GM18508 (cell line): ENCODE measurements around the gene CEBPE.

Experiments
- ATAC-seq: cut with Tn5 transposase; IDR thresholded peaks from one replicate; pipeline ENCODE4 v1.9.1; 2021; ENCODE audit warnings: moderate number of reproducible peaks; ENCODE audit not compliant: insufficient read depth, unreplicated experiment

The CEBPE gene

DNA sequence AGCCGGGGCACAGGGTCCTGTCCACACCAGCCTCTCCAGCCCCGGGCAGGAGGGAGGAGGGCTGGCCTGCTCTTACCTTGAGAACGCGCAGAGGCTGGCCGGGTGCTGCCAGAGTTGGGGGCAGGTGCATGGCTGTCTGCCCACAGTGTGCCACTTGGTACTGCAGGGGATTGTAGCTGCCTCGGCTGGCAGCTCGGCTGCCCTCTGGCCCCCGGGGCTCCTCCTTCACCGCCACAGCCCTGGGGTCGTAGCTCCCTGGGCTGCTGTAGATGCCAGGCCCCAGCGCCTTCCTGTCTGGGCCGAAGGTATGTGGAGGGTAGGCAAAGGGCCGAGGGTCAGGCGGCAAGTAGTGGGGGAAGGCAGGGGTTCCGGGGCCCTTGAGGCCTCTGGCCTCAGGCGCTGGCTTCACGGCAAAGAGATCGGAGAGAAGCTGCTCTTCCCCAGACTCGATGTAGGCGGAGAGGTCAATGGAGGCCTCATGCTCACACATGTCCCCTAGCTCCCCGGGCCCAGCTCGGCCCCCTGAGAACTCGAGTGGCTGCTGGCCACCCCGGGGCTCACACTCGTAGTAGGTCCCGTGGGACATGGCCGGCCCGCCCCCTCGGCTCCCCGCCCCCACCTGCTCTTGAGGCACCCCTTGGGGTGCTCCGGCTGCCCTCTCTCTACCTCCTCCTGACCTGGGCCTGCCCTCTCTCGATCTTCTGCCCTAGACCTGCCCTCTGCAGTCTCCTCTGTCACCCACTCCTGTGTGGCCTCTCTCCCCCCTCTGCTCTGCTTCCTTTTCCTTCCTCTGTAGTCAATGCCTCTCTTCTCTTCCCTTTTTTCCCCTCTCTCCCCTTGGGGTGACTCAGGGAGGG, at the start of gene CEBPE:
CEBPE (minus strand) TSS at position 750 of the 857 bp plus-strand sequence; CDS start at position 586, 164 bp downstream.
- ATAC-seq, result no peak

DNA sequence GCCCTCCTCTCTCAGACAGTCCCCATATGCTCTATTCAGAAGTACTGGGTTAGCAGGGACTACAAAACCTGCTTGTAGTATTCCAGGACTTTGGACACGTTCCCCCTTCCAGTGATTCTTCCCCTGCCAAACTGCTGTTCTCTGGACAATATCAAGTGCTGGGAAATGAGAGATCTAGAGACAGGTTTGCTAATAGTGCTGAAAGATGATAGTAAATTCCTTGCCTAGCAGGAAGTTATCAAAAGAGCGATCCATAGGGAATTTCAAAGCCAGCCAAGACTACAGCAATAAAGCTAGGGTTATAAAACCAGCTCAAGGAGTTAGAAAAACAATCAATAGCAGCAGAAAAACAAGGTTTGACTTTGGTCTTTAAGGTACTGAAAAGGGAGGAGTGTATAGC, 49.2 kb upstream of the CEBPE start:
- no peak for ATAC-seq

DNA sequence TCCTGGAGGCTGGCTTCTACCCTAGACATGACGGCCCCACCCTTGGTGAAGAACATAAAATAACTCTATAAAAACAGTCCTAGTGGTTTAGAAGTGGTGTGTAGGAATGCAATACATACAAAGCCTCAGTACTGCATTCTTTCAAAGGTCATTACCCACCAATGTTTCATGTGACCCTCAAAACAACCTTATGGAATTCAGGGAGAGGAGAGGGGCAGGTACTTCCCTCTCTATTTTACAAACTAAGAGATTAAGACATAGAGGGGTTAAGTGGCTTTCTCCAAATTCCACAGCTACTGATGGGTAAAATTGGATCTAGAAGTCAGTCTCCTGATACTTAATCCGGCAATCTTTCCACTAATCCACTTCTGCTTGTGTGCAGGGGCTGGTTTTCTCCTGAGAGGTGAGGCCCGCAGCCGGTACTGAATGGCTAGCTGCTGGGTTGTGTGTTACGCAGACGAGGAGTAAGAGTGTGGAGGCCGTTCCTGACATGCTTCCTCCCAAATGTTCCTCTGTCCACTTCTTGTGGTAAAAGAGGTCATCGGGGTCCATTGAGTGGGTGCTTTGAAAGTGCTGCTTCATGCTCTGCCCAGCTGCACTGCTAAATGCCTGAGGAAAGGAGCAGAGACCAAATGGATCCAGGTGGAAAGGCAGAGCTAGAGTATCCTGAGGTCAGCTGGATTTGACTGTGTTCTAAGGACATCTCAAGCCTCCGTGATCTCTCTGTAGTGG, 48.2 kb upstream of the CEBPE start:
- ATAC-seq, result no peak

DNA sequence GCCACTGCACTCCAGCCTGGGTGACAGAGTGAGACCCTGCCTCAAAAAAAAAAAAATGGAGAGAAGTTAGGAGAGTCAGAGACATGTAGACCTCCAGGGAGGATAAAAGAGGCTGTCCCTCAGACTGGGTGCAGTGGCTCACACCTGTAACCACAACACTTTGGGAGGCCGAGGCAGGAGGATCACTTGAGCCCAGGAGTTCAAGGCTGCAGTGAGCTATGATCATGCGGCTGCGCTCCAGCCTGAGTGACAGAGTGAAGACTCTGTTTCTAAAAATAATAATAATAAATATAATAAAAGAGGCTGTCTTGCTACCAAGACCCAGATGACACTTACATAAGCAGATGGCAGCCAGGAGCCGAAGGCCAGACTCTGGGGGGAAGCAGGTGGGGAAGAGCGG, 45.9 kb upstream of the CEBPE start:
- ATAC-seq, result no peak

DNA sequence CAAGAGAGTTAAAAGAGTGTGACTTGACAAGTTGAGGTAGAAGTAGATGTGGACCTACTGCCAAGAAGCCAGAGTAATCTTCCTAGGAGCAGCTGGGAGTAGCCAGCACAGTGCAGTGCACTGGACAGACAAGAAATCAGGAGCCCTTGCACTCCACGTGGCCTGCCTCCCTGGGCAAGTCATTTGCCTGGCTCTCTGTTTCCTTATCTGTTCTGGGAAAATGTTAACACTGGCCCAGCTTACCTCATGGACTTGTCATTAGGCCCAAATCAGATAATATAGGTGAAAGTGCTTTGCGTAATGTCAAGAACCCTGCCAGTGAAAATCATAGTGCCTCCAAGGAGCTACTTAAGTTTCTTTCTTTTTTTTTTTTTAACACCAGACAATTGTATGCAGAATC, 45.2 kb upstream of the CEBPE start:
- no peak for ATAC-seq

DNA sequence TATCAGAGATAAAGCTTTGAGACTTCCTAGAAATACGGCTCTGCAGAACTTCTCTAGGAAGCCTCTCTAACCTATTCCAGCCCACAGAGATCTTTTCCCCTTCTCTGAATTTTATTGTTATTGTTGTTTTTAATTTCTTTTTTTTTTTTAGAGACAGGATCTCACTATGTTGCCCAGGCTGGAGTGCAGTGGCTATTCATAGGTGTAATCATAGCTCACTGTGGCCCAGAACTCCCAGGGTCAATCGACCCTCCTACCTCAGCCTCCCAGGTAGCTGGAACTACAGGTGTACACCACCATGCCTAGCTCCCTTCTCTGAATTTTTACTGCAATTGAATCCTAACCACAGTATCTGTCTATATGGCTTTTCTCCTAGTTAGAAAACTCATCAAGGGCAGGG, 44.8 kb upstream of the CEBPE start:
- ATAC-seq, result no peak

DNA sequence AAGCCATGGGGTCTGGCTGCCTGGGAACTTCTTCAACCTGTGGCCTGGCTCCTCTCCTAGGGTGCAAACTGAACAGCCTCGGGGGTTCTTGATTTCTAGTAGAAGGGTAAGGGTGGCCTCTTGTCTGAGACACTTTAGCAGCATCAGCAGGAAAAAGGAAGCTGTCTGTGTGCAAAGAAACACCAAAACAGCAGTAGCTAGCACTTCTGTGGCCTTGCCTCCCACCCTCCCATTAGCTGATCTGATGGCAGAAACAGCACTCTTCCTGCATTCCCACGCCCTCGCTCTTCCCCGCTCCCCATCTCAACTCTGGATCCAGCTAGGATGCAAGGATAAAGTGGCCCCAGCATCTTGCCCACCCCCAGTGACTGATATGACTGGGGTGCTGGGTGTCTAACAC, 43.7 kb upstream of the CEBPE start:
- ATAC-seq, result no peak

DNA sequence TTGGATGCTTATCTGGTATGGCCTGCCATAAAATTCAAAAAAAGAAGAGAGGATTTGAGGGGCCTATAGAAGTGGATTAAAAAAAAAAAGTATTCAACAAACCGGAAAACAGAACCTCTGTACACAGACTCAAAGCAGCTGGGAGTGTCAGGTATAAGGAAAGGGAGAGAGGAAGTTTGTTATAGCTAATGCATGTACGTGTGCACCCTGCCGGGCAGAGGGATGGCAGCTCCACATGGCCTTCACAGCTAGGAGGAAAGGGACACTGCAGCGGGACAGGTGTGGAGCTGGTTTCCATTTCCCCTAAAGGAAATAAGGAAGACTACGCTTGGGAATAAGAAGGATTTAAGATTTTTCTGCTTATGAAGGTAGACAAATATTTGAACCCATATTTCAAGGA, 43.0 kb upstream of the CEBPE start:
- no peak for ATAC-seq

DNA sequence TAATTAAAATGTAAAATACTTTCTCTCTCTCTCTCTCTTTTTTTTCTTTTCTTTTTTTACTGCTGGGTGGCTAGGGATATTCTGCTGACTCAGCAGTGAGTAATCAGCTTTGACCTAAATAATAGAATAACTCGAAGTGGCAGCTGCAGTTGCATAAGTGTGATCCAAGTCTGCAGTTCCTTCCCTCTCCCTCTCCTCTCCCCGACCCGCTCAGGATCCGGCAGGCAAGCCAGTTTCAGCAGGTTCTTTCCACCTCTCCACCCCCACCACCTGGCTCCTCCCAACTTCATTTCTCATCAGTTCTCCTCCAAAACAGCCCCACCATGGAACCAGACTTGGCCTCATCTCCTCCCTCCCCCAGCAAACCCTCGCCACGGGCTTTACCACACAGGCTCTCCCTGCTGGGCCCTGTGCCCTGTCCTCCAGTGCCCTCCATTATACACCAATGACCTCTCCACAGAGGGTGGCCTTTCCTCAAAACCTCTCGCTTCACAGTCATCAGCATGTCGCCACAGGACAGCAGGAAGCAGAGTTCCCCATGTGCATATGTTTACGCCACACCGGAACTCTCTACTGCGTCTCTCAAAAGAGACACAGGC, 42.0 kb upstream of the CEBPE start:
- ATAC-seq, result no peak

DNA sequence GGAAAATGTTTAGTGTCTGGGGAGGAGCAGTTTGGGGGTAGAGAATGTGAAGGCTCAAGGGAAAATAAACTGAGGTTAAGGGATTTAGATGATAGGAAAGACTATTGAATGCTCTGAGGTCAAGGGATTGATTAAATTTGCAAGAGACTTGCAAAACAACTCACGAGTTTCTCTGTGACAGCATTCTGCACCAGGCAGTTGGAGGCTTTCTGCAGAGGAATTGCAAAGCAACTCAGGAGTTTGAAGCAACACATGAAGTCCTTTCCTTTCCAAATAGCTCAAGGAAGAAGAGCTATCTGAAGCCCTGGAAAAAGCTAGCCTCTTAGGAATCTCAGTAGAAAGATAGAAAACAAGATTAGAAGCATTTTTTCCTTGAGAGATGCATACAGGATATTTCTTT, 40.5 kb upstream of the CEBPE start:
- ATAC-seq, result no peak

DNA sequence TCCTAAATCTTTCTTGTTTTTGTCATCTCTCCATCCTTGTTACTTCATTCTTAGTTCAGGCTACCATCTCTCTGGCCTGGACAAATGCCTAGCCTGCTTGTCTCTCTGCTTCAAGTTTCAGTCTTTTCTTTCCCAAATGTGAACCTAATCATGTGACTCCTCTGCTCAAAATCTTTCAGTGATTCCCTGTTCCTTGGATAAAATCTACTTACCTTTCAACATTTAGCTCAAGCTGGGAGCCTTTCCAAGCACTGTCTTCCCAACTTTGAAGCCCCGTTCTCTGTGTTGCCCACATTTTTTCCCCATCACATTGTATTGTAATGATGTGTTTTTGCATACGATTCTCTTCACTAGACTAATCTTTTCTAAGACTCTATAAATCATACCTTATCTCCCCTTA, 39.7 kb upstream of the CEBPE start:
- ATAC-seq, result no peak

DNA sequence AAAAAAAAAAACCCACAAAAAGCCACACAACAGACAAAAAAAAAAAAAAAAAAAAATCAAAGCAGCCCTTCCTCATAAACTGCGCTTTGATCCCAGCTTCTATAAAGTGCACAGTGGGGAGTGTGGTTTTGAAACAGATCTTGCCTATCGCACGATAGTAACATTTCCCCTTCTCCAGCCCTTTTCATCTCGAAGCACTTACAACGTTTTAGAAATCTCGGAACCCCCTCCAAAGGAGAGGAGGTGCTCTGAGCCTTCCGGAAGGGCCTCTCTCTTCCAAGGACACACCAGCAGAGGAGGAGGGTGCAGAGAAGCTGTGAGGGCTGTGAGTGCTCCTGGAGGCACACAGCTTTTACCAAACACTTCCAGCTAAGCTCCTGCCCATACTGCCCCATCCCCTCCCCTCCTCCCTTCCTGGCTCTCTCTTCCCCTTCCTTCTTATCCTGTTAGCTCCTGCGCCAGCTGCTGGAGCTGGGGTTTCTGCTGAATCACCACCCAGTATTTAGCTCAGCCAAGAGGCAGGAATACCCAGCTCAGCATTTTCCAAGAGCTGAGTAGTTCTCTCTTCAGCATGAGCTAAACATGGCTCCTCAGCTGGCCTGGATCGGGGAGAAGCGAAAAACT, 36.0 kb upstream of the CEBPE start:
- no peak for ATAC-seq

DNA sequence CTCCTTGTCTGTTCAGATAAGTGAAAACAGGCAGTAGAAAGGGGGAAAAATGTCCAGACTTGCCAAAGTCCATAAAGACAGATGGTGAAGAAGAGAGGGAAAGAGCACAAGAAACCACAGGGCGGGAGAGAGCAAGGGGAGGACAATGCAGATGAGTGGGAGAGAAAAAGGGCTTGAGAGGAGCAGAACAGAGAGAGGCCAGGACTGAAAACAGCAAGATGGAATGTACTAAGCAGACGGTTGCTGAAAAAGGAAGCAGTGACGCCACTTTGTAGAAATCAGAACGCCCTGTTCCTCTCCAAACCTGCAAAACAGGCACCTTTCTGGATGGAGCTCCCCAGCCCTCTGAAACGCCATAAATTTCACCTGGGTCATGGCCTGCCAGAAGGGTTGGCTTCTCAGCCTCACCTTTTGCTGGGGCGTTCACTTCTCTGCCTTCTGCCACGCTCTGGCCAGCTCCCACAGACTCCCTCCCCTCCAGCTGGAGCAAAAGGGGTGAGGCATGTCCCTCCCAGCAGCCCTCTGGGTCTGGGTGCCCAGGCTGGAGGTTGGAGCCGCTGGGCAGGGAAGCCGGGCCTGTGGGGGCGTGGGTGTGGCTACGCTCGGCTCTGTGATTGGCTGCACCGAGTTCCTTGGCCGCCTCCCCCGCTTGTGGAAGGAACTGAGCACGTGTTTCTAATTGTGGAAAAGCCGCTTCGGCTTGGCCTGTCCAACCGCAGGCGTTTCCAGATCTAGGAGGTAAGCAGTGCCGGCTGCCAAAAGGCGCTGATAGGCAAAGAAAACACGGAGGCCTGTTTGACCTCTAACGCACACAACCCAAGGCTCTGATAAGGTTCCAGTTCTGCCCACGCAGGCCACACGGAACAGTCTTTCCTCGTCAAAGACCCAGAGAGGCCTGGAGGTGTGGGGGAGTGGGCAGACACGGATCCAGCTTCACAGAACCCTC, 35.1 kb upstream of the CEBPE start:
- no peak for ATAC-seq

DNA sequence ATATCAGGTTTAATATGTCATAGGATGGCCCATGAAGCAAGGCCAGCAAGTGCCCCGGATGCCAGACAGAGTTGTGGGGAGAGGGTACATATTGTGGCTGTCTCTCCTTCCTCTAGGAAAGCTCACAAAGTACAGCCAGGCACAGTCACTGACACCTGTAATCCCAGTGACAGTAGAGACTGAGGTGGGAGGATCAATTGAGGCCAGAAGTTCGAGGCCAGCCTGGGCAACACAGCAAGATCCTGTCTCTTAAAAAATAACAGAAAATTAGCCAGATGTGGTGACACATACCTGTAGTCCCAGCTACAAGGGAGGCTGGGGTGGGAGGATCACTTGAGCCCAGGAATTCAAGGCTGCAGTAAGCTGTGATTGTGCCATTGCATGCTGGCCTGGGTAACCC, 32.3 kb upstream of the CEBPE start:
- ATAC-seq, result no peak

DNA sequence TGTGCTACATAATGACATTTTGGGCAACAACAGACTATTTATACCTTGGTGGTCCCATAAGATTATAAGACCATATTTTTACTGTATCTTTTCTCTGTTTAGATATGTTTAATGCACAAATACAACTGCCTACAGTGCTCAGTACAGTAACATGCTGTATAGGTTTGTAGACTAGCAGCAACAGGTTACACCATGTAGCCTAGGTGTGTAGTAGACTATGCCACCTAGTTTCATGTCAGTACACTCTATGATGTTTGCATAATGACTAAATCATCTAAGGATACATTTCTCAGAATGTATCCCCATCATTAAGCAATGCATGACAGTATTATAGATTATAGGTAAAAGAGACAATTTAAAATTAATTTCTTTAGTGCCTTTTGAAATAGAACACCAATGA, 30.7 kb upstream of the CEBPE start:
- no peak for ATAC-seq

DNA sequence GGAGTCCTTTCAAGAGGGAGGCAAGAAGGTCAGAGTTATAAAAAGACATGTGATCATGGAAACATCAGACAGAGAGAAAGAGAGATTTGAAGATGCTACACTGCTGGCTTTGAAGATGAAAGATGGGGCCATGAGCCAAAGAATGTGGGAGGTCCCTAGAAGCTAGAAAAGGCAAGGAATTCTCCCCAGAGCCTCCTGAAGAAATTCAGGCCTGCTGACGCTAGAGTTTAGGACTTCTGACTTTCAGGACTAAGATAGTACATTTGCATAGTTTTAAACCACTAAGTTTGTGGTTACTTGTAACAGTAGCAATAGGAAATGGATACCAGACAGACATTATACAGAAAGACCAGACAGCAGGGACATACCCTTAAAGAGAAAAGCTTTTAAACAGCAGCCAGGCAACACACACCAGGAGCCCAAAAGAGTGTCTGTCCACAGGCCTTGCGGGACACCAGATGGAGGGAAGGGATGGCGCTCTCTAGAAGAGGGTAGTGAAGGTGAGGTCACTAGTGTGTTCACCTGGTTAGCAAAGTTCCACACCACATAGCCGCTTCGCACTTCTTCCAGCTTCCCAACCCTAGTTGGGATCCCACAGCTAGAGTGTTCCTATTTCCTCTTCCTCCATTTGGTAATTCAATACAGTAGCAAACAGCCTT, 29.7 kb upstream of the CEBPE start:
- ATAC-seq, result no peak

DNA sequence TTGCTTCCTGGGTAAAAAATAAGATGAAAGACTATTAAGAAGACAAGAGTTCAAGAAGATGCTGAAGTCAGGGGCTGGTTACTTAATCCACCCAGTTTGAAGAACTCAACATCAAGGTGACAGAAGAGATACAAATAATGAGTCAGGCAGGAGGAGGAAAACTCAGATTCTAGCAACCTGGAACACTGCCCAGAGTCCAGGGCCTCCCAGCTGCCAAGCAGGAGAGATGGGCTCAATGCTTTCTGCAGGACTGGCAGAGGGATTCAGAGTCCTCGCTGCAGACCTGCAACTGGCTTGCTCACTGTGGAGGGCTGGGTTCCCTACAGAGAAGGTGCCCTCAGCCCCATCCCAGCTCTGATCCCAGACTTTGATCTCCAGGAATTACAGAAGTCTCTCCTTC, 28.6 kb upstream of the CEBPE start:
- ATAC-seq, result no peak

DNA sequence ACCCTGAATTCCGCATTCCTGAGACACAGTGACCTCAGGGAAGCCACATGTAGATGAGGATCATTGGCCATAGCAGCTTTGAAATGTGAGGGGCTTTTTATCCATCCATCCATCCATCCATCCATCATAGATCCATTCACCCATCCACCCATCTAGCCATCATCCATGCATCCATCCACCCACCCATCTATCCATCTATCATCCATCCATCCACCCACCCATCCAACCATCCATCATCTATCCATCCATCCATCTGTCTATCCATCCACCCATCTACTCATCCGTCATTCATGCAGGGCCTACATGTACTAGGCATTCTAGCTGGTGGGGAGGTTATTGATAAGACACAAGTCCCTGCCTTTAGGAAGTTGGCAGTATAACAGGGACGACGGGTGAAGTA, 27.9 kb upstream of the CEBPE start:
- ATAC-seq, result no peak

DNA sequence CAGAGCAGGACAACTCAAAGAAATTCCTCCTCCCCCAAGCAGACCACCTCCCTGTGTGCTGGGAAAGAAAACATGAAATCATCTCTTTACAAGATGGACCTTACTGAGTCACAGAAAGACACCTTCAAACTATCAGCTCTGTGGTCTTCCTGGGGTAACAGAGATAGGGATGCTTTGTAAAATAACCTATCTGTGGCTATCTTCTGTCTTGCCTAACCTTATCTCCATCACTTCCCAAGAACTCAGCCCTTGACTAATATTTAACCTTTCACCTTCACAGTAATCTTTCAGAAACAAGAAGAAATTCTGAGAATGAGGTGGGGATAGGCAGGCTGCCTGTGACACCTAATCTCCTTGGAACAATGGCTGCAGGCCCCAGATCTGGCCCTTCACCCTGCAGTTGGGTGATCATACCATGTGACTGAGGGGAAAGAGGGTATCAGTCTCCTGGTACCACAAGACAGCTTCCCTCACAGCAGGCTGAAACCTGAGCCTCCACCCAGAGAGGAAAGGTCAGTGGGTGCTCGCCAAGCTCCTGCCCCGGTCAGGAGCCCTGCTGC, 27.4 kb upstream of the CEBPE start:
- ATAC-seq, result no peak
